Measurements from ENCODE around the gene ERCC3. TPM values are rescaled to one million over a fixed set of nuclear protein-coding genes. Genes with fewer than 3 reads are reported as not detected.
A peak's percentile ranks its signal among the peaks of the same experiment; 100 is the strongest.

ERCC3 gene
- total RNA-seq, 1 experiment from 2014 or later: 60.8 TPM

DNA sequence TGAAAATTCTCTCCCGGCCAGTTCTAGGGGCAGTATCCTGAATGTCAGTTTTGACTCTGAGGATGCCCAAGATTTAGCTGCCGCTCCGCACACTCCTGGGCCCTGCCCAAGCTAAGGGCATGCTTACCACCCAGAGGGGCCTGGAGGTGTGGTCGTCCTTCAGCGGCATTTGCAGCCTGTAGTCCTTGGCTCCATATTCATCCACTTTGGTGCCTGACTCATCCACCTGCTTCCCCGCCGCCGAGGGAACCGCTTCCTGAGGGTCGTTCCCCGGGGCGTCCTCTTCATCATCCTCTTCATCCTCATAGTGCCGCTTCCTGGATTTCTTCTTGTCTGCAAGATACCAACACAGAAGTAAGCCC, 577 bp downstream of the ERCC3 start:
- no peak for DNase-seq
- H3K4ac ChIP-seq (ENCODE audit: low read depth, low read length): no peak overlapping the region
- no peak overlapping the region for H4K8ac ChIP-seq (replicated peaks; ENCODE audit: insufficient read length, low read depth, low read length)
- peak overlapping the region; percentile 96 for H3K14ac ChIP-seq (ENCODE audit: insufficient read depth, low read length)
- peak overlapping the region; percentile 90 to 94 for H3K4me3 Mint-ChIP-seq
- H3K9ac ChIP-seq (ENCODE audit: extremely low read depth, insufficient read length, low read length): peak overlapping the region; percentile 88
- H2BK5ac ChIP-seq (ENCODE audit: insufficient read length, low read length): no peak overlapping the region
- peak overlapping the region; percentile 82 for H3K4me2 ChIP-seq (ENCODE audit: insufficient read depth, insufficient read length, low read length)
- H2AK5ac ChIP-seq (ENCODE audit: insufficient read length, low read length): no peak overlapping the region
- H4K5ac ChIP-seq (ENCODE audit: insufficient read length, low read depth, low read length): no peak overlapping the region
- peak overlapping the region in 2 of 3 experiments; percentile 79 to 93; a peak in 3 of 7 replicates for H3K27ac Mint-ChIP-seq
- H3K27ac ChIP-seq (ENCODE audit: insufficient read length, low read depth, low read length): no peak overlapping the region
- peaks cover 0 to 3% of the 10 kb centered on the region in 2 experiments; a peak in 1 of 5 replicates for H3K9me3 Mint-ChIP-seq
- H3K9me3 ChIP-seq (ENCODE audit: control insufficient read depth, low read depth, low read length): no peaks in the 10 kb centered on the region
- H3K23ac ChIP-seq (ENCODE audit: insufficient read length, low read depth, low read length): no peak overlapping the region
- no peaks in the 10 kb centered on the region for H3K27me3 ChIP-seq (ENCODE audit: insufficient read depth, low read length)
- no peak overlapping the region for H2BK120ac ChIP-seq (ENCODE audit: low read depth, low read length, poor library complexity, severe bottlenecking)
- no peak overlapping the region for H2AFZ ChIP-seq (ENCODE audit: low read length)
- no peaks in the 10 kb centered on the region for H3K79me2 ChIP-seq (ENCODE audit: insufficient read depth, low read length)
- TF ChIP-seq, protein P1, sequence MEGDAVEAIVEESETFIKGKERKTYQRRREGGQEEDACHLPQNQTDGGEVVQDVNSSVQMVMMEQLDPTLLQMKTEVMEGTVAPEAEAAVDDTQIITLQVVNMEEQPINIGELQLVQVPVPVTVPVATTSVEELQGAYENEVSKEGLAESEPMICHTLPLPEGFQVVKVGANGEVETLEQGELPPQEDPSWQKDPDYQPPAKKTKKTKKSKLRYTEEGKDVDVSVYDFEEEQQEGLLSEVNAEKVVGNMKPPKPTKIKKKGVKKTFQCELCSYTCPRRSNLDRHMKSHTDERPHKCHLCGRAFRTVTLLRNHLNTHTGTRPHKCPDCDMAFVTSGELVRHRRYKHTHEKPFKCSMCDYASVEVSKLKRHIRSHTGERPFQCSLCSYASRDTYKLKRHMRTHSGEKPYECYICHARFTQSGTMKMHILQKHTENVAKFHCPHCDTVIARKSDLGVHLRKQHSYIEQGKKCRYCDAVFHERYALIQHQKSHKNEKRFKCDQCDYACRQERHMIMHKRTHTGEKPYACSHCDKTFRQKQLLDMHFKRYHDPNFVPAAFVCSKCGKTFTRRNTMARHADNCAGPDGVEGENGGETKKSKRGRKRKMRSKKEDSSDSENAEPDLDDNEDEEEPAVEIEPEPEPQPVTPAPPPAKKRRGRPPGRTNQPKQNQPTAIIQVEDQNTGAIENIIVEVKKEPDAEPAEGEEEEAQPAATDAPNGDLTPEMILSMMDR (conservative IDR thresholded peaks at IDR 0.05): no peak
- no peak overlapping the region for H3K18ac ChIP-seq (ENCODE audit: insufficient read length, low read depth, low read length)
- no peak overlapping the region for H3T11ph ChIP-seq (ENCODE audit: low read length)
- H3K23me2 ChIP-seq (ENCODE audit: insufficient read length, low read depth, low read length, poor library complexity, severe bottlenecking): peaks cover 7% of the 10 kb centered on the region
- WGBS (ENCODE audit: extremely low coverage, insufficient read length, low lambda C conversion rate): no CpG with 5 or more reads among the region's 13 CpGs
- H2BK20ac ChIP-seq (ENCODE audit: low read depth, low read length, poor library complexity, severe bottlenecking): no peak overlapping the region
- no peak overlapping the region for H4K91ac ChIP-seq (ENCODE audit: insufficient read length, low read depth, low read length)
- no peaks in the 10 kb centered on the region for H3K79me1 ChIP-seq (ENCODE audit: insufficient read depth, low read depth, low read length, poor library complexity, severe bottlenecking)
- H2BK15ac ChIP-seq (ENCODE audit: low read depth, low read length): no peak overlapping the region
- H2BK12ac ChIP-seq (ENCODE audit: insufficient read length, low read depth, low read length): no peak overlapping the region
- no peaks in the 10 kb centered on the region for H3K4me1 ChIP-seq (ENCODE audit: insufficient read depth, low read length)
- no peaks in the 10 kb centered on the region for H3K27me3 Mint-ChIP-seq (ENCODE audit: low read depth)
- H3K56ac ChIP-seq (ENCODE audit: insufficient read length, low read depth, low read length): no peak overlapping the region
- H3K4me1 Mint-ChIP-seq: peaks cover 4 to 20% of the 10 kb centered on the region in 2 experiments
- no peaks in the 10 kb centered on the region for H4K20me1 ChIP-seq (ENCODE audit: control insufficient read depth, insufficient read depth, insufficient read length)
- H3K36me3 Mint-ChIP-seq (ENCODE audit: insufficient read depth in 1 of 3, low read depth in 3 of 3): peaks cover 26 to 56% (median 48%) of the 10 kb centered on the region in 3 experiments
